Upper lobe of right lung (tissue), 1 donor: Measurements from ENCODE around the gene SP7. TPM values are rescaled to one million over a fixed set of nuclear protein-coding genes. Genes with fewer than 3 reads are reported as not detected.
A peak's percentile ranks its signal among the peaks of the same experiment; 100 is the strongest.

Source experiments
- ATAC-seq: fragments of 200-7000 bp; cut with Tn5 transposase; one replicate; pipeline ENCODE4 v1.9.1; 2020; ENCODE audit warnings: mild to moderate bottlenecking, moderate library complexity
- DNase-seq: peaks from one replicate; pipeline ENCODE4 v3.0.0-alpha.2; 2020
- H3K27ac ChIP-seq: fragments of 200-600 bp; one replicate; pipeline ENCODE4 v1.8.0; 2022
- H3K27me3 ChIP-seq: fragments of 200-600 bp; one replicate; pipeline ENCODE4 v1.8.0; 2022; ENCODE audit warnings: mild to moderate bottlenecking
- H3K36me3 ChIP-seq: fragments of 200-600 bp; one replicate; pipeline ENCODE4 v1.8.0; 2022
- H3K4me1 ChIP-seq: fragments of 200-600 bp; one replicate; pipeline ENCODE4 v1.8.0; 2022
- H3K4me3 ChIP-seq: fragments of 200-600 bp; one replicate; pipeline ENCODE4 v1.8.0; 2022; ENCODE audit warnings: mild to moderate bottlenecking
- H3K9me3 ChIP-seq: fragments of 200-600 bp; one replicate; pipeline ENCODE4 v1.8.0; 2022
- CTCF ChIP-seq: fragments of 200-600 bp; IDR thresholded peaks from one replicate; pipeline ENCODE4 v1.8.0; 2022; ENCODE audit warnings: antibody characterized with exemption
- intact Hi-C: fragments of 100-400 bp; cut with DNase I; formaldehyde crosslinking; loops from one replicate; pipeline ENCODE4 v1.11.0; 2022
- total RNA-seq: library from RNA; stranded (reverse); fragmentation: NEBNext Ultra II Directional; extraction: Animal tissue kit (Norgen Biotek cat#: 25700); gene quantifications from one replicate; pipeline ENCODE4 v1.2.1, GENCODE V29; 2021
- donor health status: DM: no; HTN: yes; CAD: no; lungs with severe emphysema.

Gene SP7
- total RNA-seq, 1 donor from 2014 or later, result not detected

DNA sequence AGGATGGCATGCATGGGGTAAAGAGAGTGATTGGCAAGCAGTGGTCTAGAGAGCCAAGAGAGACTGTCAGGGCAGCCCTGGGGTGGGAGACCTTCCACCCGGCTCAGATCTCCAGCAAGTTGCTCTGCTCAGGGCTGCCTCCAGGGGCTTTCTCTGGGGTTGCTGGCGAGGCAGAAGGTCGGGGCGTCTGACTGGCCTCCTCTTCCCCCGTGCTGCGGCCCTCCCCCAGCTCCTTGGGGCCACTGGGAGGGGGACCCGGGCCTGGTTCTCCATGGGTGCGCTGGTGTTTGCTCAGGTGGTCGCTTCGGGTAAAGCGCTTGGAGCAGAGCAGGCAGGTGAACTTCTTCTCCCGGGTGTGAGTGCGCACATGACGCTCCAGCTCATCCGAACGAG is 8.1 kb downstream of the SP7 start:
- intact Hi-C loops, result no loop called here
- ATAC-seq (no peak), DNase-seq (no peak)
- H3K4me1 ChIP-seq, result peaks cover 23% of the 10 kb centered on the region
- H3K4me3 ChIP-seq, result no peak overlapping the region
- H3K27ac ChIP-seq, result no peak overlapping the region
- H3K36me3 ChIP-seq, result no peaks in the 10 kb centered on the region
- no peak for TF ChIP-seq CTCF
- no peaks in the 10 kb centered on the region for H3K27me3 ChIP-seq
- no peaks in the 10 kb centered on the region for H3K9me3 ChIP-seq

GRCh38 chr12:53327435-53328042 is 8.6 kb downstream of the SP7 start:
- Histone ChIP-seq H3K27me3 (no peaks in the 10 kb centered on the region), H3K27ac (no peak overlapping the region), H3K9me3 (no peaks in the 10 kb centered on the region), H3K36me3 (no peaks in the 10 kb centered on the region), H3K4me3 (no peak overlapping the region), H3K4me1 (peaks cover 23% of the 10 kb centered on the region)
- DNase-seq (no peak), ATAC-seq (no peak)
- intact Hi-C loops, result no loop called here
- TF ChIP-seq CTCF, result peak; percentile 33

DNA sequence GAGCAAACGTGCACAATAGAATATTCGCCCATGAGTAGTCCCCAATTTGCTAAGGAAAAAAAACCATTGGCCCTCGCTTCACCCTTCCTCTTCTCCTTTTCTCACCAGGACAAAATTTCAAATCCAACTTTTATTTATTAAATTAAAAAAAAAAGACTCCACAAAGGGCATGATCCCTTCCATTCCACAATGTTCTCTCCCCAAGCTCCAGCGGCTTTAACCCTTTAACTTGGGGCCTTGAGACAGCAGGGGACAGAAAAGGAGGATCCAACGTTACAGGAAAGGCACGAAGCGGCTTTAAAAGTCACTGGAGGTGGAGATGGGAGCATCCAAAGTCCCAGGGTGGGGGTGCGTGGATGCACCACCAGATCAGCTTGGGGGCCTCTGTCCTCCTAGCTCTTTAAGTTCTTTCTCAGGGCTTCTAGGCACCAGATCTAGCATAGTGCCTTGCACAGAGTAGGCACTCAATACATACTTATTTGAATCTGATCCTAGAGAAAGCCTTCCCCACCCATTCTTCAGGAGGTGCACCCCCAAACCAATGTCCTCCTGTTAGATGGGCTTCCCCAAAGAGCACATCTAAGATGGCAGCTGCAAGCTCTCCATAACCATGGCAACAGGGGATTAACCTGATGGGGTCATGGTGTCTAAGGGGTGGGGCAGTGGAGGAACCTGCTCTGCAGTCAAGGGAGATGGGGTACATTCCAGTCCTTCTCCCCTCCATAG is 9.5 kb downstream of the SP7 start:
- no peak for ATAC-seq
- Histone ChIP-seq H3K4me3 (no peak overlapping the region), H3K36me3 (no peaks in the 10 kb centered on the region), H3K27me3 (no peaks in the 10 kb centered on the region), H3K4me1 (peaks cover 30% of the 10 kb centered on the region), H3K27ac (no peak overlapping the region), H3K9me3 (no peaks in the 10 kb centered on the region)
- TF ChIP-seq CTCF, result no peak
- DNase-seq, result no peak
- intact Hi-C loops, result no loop called here

GRCh38 chr12:53325511-53326061 is 10.6 kb downstream of the SP7 start:
- Histone ChIP-seq H3K27me3 (no peaks in the 10 kb centered on the region), H3K4me1 (peaks cover 34% of the 10 kb centered on the region), H3K36me3 (no peaks in the 10 kb centered on the region), H3K4me3 (peak overlapping the region; percentile 75), H3K27ac (peak overlapping the region; percentile 89), H3K9me3 (no peaks in the 10 kb centered on the region)
- ATAC-seq (no peak), DNase-seq (peak; percentile 70)
- no peak for TF ChIP-seq CTCF
- intact Hi-C loops, result no loop called here

GRCh38 chr12:53324779-53325510 is 11.2 kb downstream of the SP7 start:
- H3K27me3 ChIP-seq, result no peaks in the 10 kb centered on the region
- H3K9me3 ChIP-seq, result no peaks in the 10 kb centered on the region
- no peaks in the 10 kb centered on the region for H3K36me3 ChIP-seq
- peak overlapping the region; percentile 89 for H3K27ac ChIP-seq
- DNase-seq (peak; percentile 95), ATAC-seq (peak; percentile 88)
- H3K4me1 ChIP-seq, result peaks cover 40% of the 10 kb centered on the region
- peak; percentile 81 for TF ChIP-seq CTCF
- H3K4me3 ChIP-seq, result peak overlapping the region; percentile 75
- intact Hi-C loops, result no loop called here
